ENCODE measurements around the gene SIDT2. TPM values are rescaled to one million over a fixed set of nuclear protein-coding genes. Genes with fewer than 3 reads are reported as not detected.

SIDT2 gene
- polyA plus RNA-seq, 1 experiment, result 32.5 TPM

- POLR2A ChIA-PET, result no interaction called here
- CTCF ChIA-PET, result interaction anchor here (2.0 kb wide), 1 partner anchor 10 kb away, joined by 6 read pairs; no protein-coding TSS in a partner anchor
- no peak for DNase-seq (ENCODE audit: low read depth, low spot score)
These were observed 13.3 kb downstream of the SIDT2 start for GRCh38 chr11:117191680-117192400.

GRCh38 chr11:117192401-117192875 is 13.9 kb downstream of the SIDT2 start:
- no peak for DNase-seq (ENCODE audit: low read depth, low spot score)
- CTCF ChIA-PET, result interaction anchor here (2.0 kb wide), 1 partner anchor 11 kb away, joined by 6 read pairs; no protein-coding TSS in a partner anchor

More at GRCh38 chr11:117191680-117192400, 13.3 kb downstream of the SIDT2 start:
- no peak overlapping the region for H3K27ac ChIP-seq (ENCODE audit: low read depth, low read length)
- no peaks in the 10 kb centered on the region for H3K27me3 ChIP-seq (ENCODE audit: control insufficient read depth, insufficient read depth, low read length)
- TF ChIP-seq CTCF (IDR thresholded peaks at IDR 0.05; ENCODE audit: low read depth, low read length), result no peak
- H3K4me3 ChIP-seq (ENCODE audit: low read depth, low read length), result no peak overlapping the region
- H3K9me3 ChIP-seq (ENCODE audit: control insufficient read depth, insufficient read depth, low read length), result no peaks in the 10 kb centered on the region

GRCh38 chr11:117193130-117194020 is 14.8 kb downstream of the SIDT2 start:
- H3K27ac ChIP-seq (ENCODE audit: low read depth, low read length), result no peak overlapping the region
- POLR2A ChIA-PET, result no interaction called here
- H3K9me3 ChIP-seq (ENCODE audit: control insufficient read depth, insufficient read depth, low read length), result no peaks in the 10 kb centered on the region; the same call in 1 of the 2 replicates
- no peaks in the 10 kb centered on the region for H3K27me3 ChIP-seq (ENCODE audit: control insufficient read depth, insufficient read depth, low read length)
- DNase-seq (ENCODE audit: low read depth, low spot score), result no peak
- CTCF ChIA-PET, result no interaction called here
- no peak for TF ChIP-seq CTCF (IDR thresholded peaks at IDR 0.05; ENCODE audit: low read depth, low read length)
- H3K4me3 ChIP-seq (ENCODE audit: low read depth, low read length), result no peak overlapping the region

More at GRCh38 chr11:117192401-117192875, 13.9 kb downstream of the SIDT2 start:
- POLR2A ChIA-PET, result no interaction called here
- Histone ChIP-seq H3K27ac (ENCODE audit: low read depth, low read length) (no peak overlapping the region), H3K4me3 (ENCODE audit: low read depth, low read length) (no peak overlapping the region), H3K27me3 (ENCODE audit: control insufficient read depth, insufficient read depth, low read length) (no peaks in the 10 kb centered on the region), H3K9me3 (ENCODE audit: control insufficient read depth, insufficient read depth, low read length) (no peaks in the 10 kb centered on the region)
- TF ChIP-seq CTCF (IDR thresholded peaks at IDR 0.05; ENCODE audit: low read depth, low read length), result no peak

GRCh38 chr11:117194267-117194666 is 15.7 kb downstream of the SIDT2 start:
- Histone ChIP-seq H3K9me3 (ENCODE audit: control insufficient read depth, insufficient read depth, low read length) (no peaks in the 10 kb centered on the region; the same call in 1 of the 2 replicates), H3K27me3 (ENCODE audit: control insufficient read depth, insufficient read depth, low read length) (no peaks in the 10 kb centered on the region), H3K27ac (ENCODE audit: low read depth, low read length) (no peak overlapping the region), H3K4me3 (ENCODE audit: low read depth, low read length) (no peak overlapping the region)
- CTCF ChIA-PET, result no interaction called here
- POLR2A ChIA-PET, result interaction anchor here (0.6 kb wide), 1 partner anchor 92 kb away, joined by 3 read pairs; no protein-coding TSS in a partner anchor
- no peak for DNase-seq (ENCODE audit: low read depth, low spot score)
- TF ChIP-seq CTCF (IDR thresholded peaks at IDR 0.05; ENCODE audit: low read depth, low read length), result no peak

All from AG04450 (cell line).